Astrocyte of the spinal cord (primary cell): ENCODE measurements around the gene PNMT.
A peak's percentile ranks its signal among the peaks of the same experiment; 100 is the strongest.

Source experiments
- DNase-seq: peaks from one replicate; pipeline ENCODE4 v3.0.0; 2011; ENCODE audit warnings: low read depth, low spot score
- H3K4me3 ChIP-seq: 2 replicates; pipeline ENCODE4 v1.5.1; 2011; ENCODE audit warnings: low read depth, mild to moderate bottlenecking, low read length, moderate library complexity
- CTCF ChIP-seq: IDR thresholded peaks from 2 replicates; pipeline ENCODE4 v1.5.1; 2012; ENCODE audit warnings: low read depth, mild to moderate bottlenecking, low read length, inconsistent platforms
- in situ Hi-C: cut with HindIII; loops from 2 replicates; pipeline ENCODE4 v1.10.0; 2017; ENCODE audit warnings: low sequenced_read_pairs

PNMT gene

GRCh38 chr17:39623356-39623950, 44.8 kb upstream of the PNMT start:
- H3K4me3 ChIP-seq = no peak overlapping the region
- in situ Hi-C loops = no loop called here
- peak; percentile 95 for TF ChIP-seq CTCF
- peak; percentile 36 for DNase-seq

- TF ChIP-seq CTCF = no peak
- in situ Hi-C loops = no loop called here
- no peak overlapping the region for H3K4me3 ChIP-seq
- no peak for DNase-seq
Observed at GRCh38 chr17:39624313-39624712, 43.9 kb upstream of the PNMT start.

GRCh38 chr17:39625198-39625785, 43.0 kb upstream of the PNMT start:
- no peak for DNase-seq
- no peak for TF ChIP-seq CTCF
- H3K4me3 ChIP-seq = no peak overlapping the region
- in situ Hi-C loops = no loop called here

GRCh38 chr17:39626171-39627046, 41.8 kb upstream of the PNMT start, which contains the start of gene PPP1R1B:
TSS of gene PPP1R1B (plus strand) at chr17:39626952. CDS start at chr17:39627393, 441 bp downstream.
- DNase-seq = peak; percentile 24
- no peak for TF ChIP-seq CTCF
- in situ Hi-C loops = no loop called here
- H3K4me3 ChIP-seq = peak within 1 kb of the TSS; percentile 37

- TF ChIP-seq CTCF = no peak
- DNase-seq = no peak
- H3K4me3 ChIP-seq = peak overlapping the region; percentile 37
- in situ Hi-C loops = no loop called here
Observed at GRCh38 chr17:39627047-39627711, 41.1 kb upstream of the PNMT start.
